Activated T-cell treated with anti-CD3 and anti-CD28 coated beads for 4 hours (primary cell): ENCODE results near the gene OSBPL8.
"Not testable (repeated sequence)": the region's sequence is repeated elsewhere in the genome, so short reads cannot be mapped to it uniquely, and the experiment has no call there.

Experiments
- DNase-seq: peaks from one replicate; pipeline ENCODE4 v3.0.0-alpha.2; 2020

The OSBPL8 gene

GRCh38 chr12:76410371-76410770 is 149.2 kb downstream of the OSBPL8 start:
- no peak for DNase-seq

GRCh38 chr12:76409074-76409473 is 150.5 kb downstream of the OSBPL8 start:
- no peak for DNase-seq

GRCh38 chr12:76407710-76408109 is 151.9 kb downstream of the OSBPL8 start:
- no peak for DNase-seq

- no peak for DNase-seq
These were observed 157.3 kb downstream of the OSBPL8 start for GRCh38 chr12:76402259-76402658.

GRCh38 chr12:76400136-76400535 is 159.4 kb downstream of the OSBPL8 start:
- no peak for DNase-seq

GRCh38 chr12:76399040-76399439 is 160.5 kb downstream of the OSBPL8 start:
- DNase-seq = no peak

- no peak for DNase-seq
These were observed 161.5 kb downstream of the OSBPL8 start for GRCh38 chr12:76398106-76398505.

GRCh38 chr12:76391461-76391860 is 168.1 kb downstream of the OSBPL8 start:
- no peak for DNase-seq

- no peak for DNase-seq
These were observed 172.0 kb downstream of the OSBPL8 start for GRCh38 chr12:76387614-76388013.

- no peak for DNase-seq
These were observed 175.0 kb downstream of the OSBPL8 start for GRCh38 chr12:76384560-76384959.

- no peak for DNase-seq
These were observed 175.6 kb downstream of the OSBPL8 start for GRCh38 chr12:76383988-76384387.

- no peak for DNase-seq
These were observed 180.3 kb downstream of the OSBPL8 start for GRCh38 chr12:76379261-76379660.

GRCh38 chr12:76376876-76377275 is 182.7 kb downstream of the OSBPL8 start:
- DNase-seq = not testable (repeated sequence)

- no peak for DNase-seq
These were observed 183.6 kb downstream of the OSBPL8 start for GRCh38 chr12:76375939-76376338.

- DNase-seq = no peak
These were observed 184.1 kb downstream of the OSBPL8 start for GRCh38 chr12:76375470-76375869.

GRCh38 chr12:76374386-76375020 is 185.1 kb downstream of the OSBPL8 start:
- no peak for DNase-seq

- DNase-seq = no peak
These were observed 191.3 kb downstream of the OSBPL8 start for GRCh38 chr12:76368230-76368629.

GRCh38 chr12:76366163-76366562 is 193.4 kb downstream of the OSBPL8 start:
- no peak for DNase-seq

GRCh38 chr12:76364131-76364530 is 195.4 kb downstream of the OSBPL8 start:
- not testable (repeated sequence) for DNase-seq

- no peak for DNase-seq
These were observed 199.3 kb downstream of the OSBPL8 start for GRCh38 chr12:76360316-76360715.

- no peak for DNase-seq
These were observed 203.5 kb downstream of the OSBPL8 start for GRCh38 chr12:76356071-76356470.

- peak; percentile 76 for DNase-seq
These were observed 211.3 kb downstream of the OSBPL8 start, which contains the start of gene BBS10 for GRCh38 chr12:76348079-76348901. TSS of gene BBS10 (minus strand) at chr12:76348415. CDS start at chr12:76348358, 57 bp downstream.

- no peak for DNase-seq
These were observed 212.7 kb downstream of the OSBPL8 start for GRCh38 chr12:76346798-76347420.

GRCh38 chr12:76346236-76346635 is 213.3 kb downstream of the OSBPL8 start:
- DNase-seq = no peak
